Left ventricle myocardium inferior (tissue), 1 donor: ENCODE results near the gene ROBO4. TPM values are rescaled to one million over a fixed set of nuclear protein-coding genes. Genes with fewer than 3 reads are reported as not detected.
A peak's percentile ranks its signal among the peaks of the same experiment; 100 is the strongest.

ENCODE experiments used
- DNase-seq: peaks from one replicate; pipeline ENCODE4 v3.0.0-alpha.2; 2020
- H3K27ac ChIP-seq: fragments of 200-600 bp; replicated peaks from 2 replicates; pipeline ENCODE4 v1.8.0; 2021
- H3K27me3 ChIP-seq: fragments of 200-600 bp; 2 replicates; pipeline ENCODE4 v1.8.0; 2021; ENCODE audit warnings: low read depth
- H3K36me3 ChIP-seq: fragments of 200-600 bp; 2 replicates; pipeline ENCODE4 v1.8.0; 2021
- H3K4me1 ChIP-seq: fragments of 200-600 bp; 2 replicates; pipeline ENCODE4 v1.8.0; 2021
- H3K4me3 ChIP-seq: fragments of 200-600 bp; 2 replicates; pipeline ENCODE4 v1.8.0; 2021; ENCODE audit warnings: mild to moderate bottlenecking, moderate library complexity
- H3K9me3 ChIP-seq: fragments of 200-600 bp; replicated peaks from 2 replicates; pipeline ENCODE4 v1.8.0; 2021
- CTCF ChIP-seq: fragments of 200-600 bp; IDR thresholded peaks from 2 replicates; pipeline ENCODE4 v1.8.0; 2021; ENCODE audit warnings: antibody characterized with exemption, mild to moderate bottlenecking, borderline replicate concordance
- intact Hi-C: fragments of 100-400 bp; cut with micrococcal nuclease; formaldehyde crosslinking; loops from one replicate; pipeline ENCODE4 v1.11.0; 2022
- total RNA-seq: library from RNA; stranded (reverse); fragmentation: NEBNext Ultra II Directional; extraction: Animal tissue kit (Norgen Biotek cat#: 25700); gene quantifications from one replicate; pipeline ENCODE4 v1.2.1, GENCODE V29; 2021
- donor health status: DM: no; HTN: yes; CAD: no; lungs with severe emphysema.

Gene ROBO4
- total RNA-seq, 1 donor from 2014 or later, result 20.7 TPM

GRCh38 chr11:124918950-124919349 lies 21.3 kb upstream of the ROBO4 start, which contains the start of gene HEPN1:
HEPN1 (plus strand) TSS chr11:124919250.
- intact Hi-C loops, result no loop called here
- Histone ChIP-seq H3K4me3 (no peak within 1 kb of the TSS), H3K9me3 (peaks cover under 1% of the 10 kb centered on the region), H3K27ac (peak within 1 kb of the TSS; percentile 90), H3K36me3 (no peaks in the 10 kb centered on the region), H3K4me1 (peaks cover 17% of the 10 kb centered on the region), H3K27me3 (peaks cover 30% of the 10 kb centered on the region)
- TF ChIP-seq CTCF, result no peak
- no peak for DNase-seq

- H3K4me3 ChIP-seq, result no peak overlapping the region
- H3K27ac ChIP-seq, result no peak overlapping the region
- H3K36me3 ChIP-seq, result no peaks in the 10 kb centered on the region
- intact Hi-C loops, result no loop called here
- DNase-seq, result no peak
- peaks cover 26% of the 10 kb centered on the region for H3K27me3 ChIP-seq
- TF ChIP-seq CTCF, result no peak
- peaks cover 17% of the 10 kb centered on the region for H3K4me1 ChIP-seq
- peaks cover 10% of the 10 kb centered on the region for H3K9me3 ChIP-seq
These were observed 19.5 kb upstream of the ROBO4 start for GRCh38 chr11:124917115-124917637.

- H3K36me3 ChIP-seq, result no peaks in the 10 kb centered on the region
- no peak overlapping the region for H3K27ac ChIP-seq
- H3K27me3 ChIP-seq, result peaks cover 18% of the 10 kb centered on the region
- intact Hi-C loops, result no loop called here
- H3K4me3 ChIP-seq, result no peak overlapping the region
- no peak for DNase-seq
- TF ChIP-seq CTCF, result no peak
- peaks cover 13% of the 10 kb centered on the region for H3K9me3 ChIP-seq
- H3K4me1 ChIP-seq, result peaks cover 12% of the 10 kb centered on the region
These were observed 18.7 kb upstream of the ROBO4 start for GRCh38 chr11:124916370-124916710.

GRCh38 chr11:124915541-124916369 lies 18.1 kb upstream of the ROBO4 start:
- no peak for DNase-seq
- Histone ChIP-seq H3K27ac (no peak overlapping the region), H3K9me3 (peaks cover 13% of the 10 kb centered on the region), H3K36me3 (no peaks in the 10 kb centered on the region), H3K4me3 (no peak overlapping the region), H3K27me3 (peaks cover 13% of the 10 kb centered on the region), H3K4me1 (peaks cover 6% of the 10 kb centered on the region)
- TF ChIP-seq CTCF, result no peak
- intact Hi-C loops, result no loop called here

GRCh38 chr11:124902616-124903015 lies 5.0 kb upstream of the ROBO4 start:
- intact Hi-C loops, result no loop called here
- H3K27me3 ChIP-seq, result peaks cover 14% of the 10 kb centered on the region
- TF ChIP-seq CTCF, result no peak
- no peak overlapping the region for H3K4me3 ChIP-seq
- peaks cover 41% of the 10 kb centered on the region for H3K4me1 ChIP-seq
- H3K9me3 ChIP-seq, result no peaks in the 10 kb centered on the region
- H3K36me3 ChIP-seq, result no peaks in the 10 kb centered on the region
- no peak for DNase-seq
- peak overlapping the region; percentile 89 for H3K27ac ChIP-seq
